GM19023 (cell line): Measurements from ENCODE around the gene TSPAN17.

Experiments
- ATAC-seq: cut with Tn5 transposase; IDR thresholded peaks from one replicate; pipeline ENCODE4 v1.9.1; 2021; ENCODE audit warnings: mild to moderate bottlenecking, moderate library complexity; ENCODE audit not compliant: unreplicated experiment

Gene TSPAN17

GRCh38 chr5:176658817-176659511 is 11.7 kb downstream of the TSPAN17 start:
- ATAC-seq, result no peak

- ATAC-seq, result no peak
These were observed 12.2 kb downstream of the TSPAN17 start for GRCh38 chr5:176659512-176659839.

DNA sequence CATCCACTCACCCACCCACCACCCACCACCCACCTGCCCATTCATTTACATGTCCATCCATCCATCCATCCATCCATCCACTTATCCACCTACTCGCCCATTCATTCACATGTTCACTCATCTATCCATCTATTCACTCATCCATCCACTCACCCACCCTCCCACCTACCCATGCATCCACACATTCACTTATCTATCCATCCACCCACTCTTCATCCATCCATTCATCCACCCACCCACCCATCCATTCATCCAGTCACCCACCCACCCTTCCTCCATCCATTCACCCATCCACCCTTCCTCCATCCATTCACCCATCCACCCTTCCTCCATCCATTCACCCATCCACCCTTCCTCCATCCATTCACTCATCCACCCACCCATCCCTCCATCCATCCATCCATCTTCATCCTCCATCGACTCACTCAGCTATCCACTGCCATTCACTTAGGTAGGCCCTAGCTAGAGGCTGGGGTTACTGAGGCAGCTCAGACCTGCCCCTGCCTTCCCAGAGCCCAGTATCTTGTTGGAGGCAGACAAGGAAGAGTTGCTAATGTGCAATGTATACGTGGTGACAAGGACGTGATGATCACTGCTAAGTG is 12.7 kb downstream of the TSPAN17 start:
- no peak for ATAC-seq

DNA sequence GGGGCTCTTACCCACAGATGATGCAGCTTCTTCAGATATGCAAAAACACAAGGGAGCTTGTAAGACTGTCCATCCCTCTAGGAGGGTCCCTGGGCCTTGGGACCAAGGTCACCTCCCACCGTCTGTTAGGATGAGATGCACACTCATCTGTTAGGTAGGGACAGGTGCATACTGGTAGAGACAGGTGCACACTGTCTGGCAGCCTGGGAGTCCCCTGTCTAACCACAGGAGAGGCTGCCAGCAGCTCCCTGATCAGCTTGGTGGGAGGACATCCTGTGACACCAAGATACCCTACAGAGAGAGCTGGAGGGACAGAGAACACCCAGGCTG is 13.2 kb downstream of the TSPAN17 start:
- peak; percentile 38 for ATAC-seq

DNA sequence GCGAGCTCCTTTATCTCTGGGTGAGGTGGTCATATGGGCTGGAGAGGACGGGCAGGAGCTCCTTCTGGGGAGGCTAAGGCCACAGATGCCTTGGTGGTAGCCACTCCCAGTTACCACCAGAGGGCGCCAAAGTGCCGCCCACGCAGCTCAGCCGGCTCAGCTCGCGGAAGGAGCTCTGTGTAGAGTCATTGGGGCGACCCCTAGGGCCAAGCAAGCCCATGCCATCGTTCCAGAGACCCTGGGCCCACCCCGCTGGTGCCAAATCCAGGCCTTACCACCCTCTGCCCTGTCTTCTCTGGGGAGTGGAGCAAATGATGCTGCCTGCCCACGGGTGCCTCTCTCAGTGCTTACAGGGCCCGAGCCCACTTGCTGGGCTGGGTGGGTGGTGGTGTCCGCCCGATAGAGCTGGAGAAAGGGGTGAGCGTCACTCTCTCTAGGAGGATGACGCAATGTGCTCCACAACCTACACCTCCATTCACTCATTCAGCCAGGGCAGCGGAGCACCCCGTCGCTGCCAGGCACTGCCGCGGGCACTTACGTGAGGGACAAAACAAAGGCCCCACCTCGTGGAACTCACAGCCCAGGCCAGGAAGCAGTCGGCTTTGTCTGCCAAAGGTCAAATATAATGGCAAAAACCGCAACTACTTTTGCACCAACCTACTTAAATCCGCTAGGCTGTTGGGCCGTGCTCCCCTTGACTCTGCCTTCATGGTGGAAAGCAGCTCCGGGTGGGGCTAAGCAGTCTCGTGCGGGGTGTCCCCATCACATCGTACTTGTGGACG is 13.8 kb downstream of the TSPAN17 start:
- ATAC-seq, result peak; percentile 62

DNA sequence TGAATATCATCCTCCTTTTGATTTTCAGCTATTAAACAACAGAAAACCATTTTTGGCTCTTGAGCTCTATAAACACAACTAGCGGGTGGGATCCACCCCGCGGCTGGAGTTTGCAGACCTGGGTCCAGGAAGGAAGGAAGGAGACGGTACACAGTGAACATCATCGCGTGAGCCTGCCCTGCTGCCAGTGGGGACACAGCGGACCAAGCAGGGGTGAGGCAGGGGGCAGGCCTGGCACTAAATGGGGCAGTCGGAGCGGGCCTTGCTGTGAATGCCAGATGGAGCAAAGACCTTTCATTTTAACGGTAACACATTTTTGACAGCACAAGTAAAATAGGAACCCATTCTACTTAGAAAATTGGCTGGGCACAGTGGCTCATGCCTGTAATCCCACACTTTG is 14.4 kb downstream of the TSPAN17 start:
- no peak for ATAC-seq

DNA sequence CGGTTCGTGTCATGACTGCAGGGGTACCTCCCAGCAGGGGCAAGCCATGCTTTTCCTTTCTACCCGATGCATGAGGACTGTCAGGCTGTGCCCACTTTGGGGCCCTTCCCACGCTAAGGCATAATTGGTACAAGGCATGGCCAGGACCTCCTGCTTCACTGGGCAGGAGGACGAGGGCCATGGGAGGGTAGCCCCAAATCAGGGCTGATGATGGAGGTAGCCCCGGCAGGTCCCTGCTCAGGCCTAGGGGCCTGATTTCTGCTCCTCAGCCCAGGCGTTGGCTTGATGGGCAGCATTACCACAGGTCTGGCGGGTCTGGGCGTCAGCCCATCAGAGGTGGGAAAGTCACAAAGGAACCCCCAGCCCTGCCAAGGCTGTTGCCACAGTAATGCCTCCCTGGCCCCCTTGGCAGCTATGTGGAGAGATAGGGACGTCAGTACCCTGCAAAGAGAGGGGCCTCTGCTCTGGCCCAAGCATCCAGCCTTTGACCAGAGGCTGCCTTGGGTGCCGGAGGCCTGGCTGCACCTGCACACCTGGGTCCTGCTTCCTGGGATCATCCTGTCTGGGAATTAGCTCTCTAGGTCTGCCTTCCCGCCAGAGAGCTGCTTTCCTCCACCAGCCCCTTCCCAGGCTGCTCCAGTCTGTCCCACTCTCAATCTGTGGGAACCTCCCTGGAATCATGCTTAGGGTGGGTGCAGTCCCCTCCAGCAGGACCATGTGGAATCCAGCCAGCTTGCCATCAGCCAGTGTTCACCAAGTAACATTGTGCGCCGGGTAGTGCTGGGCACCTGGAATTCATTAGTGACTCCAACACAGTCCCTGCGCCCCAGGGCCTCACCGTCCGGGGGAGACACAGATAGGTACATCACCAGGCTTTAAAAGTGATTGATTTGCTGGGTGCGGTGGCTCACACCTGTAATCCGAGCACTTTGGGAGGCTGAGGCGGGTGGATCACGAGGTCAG is 15.4 kb downstream of the TSPAN17 start:
- ATAC-seq, result no peak

DNA sequence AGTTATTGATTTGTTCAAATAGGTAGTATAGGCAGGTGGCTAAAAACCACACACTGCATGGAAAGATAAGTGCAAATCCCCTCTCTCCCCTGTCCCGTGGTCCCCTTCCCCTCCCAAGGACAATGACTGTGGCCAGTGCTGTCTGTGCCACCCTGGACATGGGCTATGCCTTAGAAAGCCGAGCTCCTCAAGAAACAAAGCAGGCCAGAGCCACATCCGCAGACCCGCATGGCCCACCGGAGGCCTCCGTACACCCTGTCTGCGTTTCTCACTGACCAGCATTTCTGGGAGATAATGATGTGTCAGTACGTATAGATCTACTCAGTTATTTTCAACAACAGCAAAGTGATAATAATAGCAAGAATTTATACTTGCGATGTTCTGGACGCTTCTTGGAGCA is 16.3 kb downstream of the TSPAN17 start:
- ATAC-seq, result no peak

DNA sequence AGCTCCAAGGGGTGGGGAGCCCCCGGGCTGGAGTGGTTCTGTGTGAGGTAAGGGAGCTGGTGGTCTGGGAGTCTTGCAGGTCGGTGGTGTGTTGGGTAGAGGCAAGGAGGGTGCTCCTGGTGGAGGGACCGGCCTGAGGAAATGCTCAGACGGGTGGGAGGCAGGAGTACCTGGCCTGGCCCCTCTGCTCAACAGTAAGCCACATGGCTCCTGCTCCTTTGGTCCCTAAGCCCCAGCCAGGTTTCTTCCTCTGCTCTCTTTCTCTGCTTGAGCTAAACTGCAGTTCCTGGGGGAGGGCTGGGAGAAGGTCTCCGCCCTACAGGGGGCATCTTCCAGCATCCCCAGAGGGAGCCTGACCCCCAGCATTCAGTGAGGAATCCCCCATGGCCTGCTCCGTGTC is 17.2 kb downstream of the TSPAN17 start:
- no peak for ATAC-seq

DNA sequence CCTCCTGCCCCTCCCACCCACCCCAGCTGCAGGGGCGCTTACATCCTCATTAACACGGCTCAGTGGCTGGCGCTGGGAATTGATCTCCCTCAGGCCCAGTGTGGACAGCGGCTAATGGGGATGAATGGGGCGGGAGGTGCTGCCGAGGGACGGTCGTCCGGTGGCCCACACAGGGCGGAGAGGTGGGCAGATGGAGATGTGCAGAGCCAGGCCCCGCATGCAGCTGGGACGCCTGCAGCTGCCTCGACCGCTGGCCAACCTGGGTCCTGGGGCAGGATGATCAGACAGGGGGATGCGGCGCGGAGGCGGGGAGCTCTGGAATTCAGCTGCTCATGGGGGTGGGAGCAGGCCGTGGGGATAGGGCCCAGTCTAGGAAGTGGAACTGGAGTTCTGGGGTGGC is 17.6 kb downstream of the TSPAN17 start:
- ATAC-seq, result no peak

GRCh38 chr5:176665517-176665916 is 18.2 kb downstream of the TSPAN17 start:
- no peak for ATAC-seq

- no peak for ATAC-seq
These were observed 20.4 kb downstream of the TSPAN17 start for GRCh38 chr5:176667637-176668036.

- ATAC-seq, result no peak
These were observed 23.2 kb downstream of the TSPAN17 start for GRCh38 chr5:176670449-176670848.

DNA sequence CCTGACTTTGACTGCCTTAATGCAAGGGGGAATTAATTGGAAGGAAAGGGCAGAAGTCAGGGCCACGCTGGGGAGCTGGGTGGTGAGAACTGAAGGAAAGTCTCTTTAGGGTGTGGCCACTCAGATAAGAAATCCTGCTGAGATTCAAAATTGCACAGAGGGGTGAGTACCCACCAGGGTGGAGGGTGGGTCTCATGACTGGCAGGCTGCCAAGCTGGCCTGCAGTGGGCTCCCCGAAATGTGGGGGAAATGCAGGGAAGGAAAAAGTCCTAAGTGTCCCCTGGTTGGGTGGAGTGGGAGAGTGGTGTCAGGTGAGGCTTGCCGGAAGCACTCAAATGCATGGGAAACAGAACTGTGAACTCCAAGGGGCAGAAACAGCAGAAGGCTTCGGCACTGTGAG is 24.1 kb downstream of the TSPAN17 start:
- no peak for ATAC-seq

DNA sequence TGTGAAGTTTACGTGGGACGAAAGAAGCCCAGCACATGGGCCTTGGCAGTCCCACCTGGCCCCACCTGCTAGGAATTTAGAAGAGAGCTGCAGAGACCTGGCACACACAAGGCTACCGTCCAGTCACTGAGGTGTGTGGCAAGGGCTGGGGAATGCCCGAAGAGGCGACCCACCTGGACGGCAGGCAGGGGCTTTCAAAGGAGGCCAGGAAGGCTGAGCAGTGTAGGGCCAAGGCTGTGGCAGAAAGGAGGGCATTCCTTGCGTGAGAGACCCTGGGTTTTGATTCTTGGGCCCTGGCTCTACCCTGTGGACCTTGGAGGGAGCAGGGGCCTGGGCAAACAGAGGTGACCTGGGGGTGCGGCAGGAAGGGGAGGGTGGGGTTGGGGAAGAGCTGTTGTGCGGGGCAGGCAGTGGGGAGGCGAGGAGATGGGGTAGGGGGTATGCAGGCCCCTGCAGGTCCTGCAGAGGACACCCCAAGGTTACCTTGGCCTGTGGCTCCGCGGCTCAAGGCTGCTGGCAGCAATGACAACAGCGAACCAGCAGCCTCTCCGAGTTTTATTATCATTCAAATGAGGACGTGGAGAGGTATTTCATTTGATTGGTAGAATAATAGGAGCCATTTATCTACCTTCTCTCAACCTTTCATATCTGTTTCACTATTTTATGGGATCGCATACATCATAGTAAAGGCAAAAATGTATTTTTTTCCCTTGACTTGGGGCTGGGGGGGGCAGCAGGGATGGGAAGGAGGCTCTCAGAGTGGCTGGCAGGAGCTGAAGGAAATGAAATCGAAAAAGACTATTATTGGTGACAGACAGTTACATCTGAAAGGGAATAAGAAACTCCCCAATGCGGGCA is 24.8 kb downstream of the TSPAN17 start:
- ATAC-seq, result no peak

DNA sequence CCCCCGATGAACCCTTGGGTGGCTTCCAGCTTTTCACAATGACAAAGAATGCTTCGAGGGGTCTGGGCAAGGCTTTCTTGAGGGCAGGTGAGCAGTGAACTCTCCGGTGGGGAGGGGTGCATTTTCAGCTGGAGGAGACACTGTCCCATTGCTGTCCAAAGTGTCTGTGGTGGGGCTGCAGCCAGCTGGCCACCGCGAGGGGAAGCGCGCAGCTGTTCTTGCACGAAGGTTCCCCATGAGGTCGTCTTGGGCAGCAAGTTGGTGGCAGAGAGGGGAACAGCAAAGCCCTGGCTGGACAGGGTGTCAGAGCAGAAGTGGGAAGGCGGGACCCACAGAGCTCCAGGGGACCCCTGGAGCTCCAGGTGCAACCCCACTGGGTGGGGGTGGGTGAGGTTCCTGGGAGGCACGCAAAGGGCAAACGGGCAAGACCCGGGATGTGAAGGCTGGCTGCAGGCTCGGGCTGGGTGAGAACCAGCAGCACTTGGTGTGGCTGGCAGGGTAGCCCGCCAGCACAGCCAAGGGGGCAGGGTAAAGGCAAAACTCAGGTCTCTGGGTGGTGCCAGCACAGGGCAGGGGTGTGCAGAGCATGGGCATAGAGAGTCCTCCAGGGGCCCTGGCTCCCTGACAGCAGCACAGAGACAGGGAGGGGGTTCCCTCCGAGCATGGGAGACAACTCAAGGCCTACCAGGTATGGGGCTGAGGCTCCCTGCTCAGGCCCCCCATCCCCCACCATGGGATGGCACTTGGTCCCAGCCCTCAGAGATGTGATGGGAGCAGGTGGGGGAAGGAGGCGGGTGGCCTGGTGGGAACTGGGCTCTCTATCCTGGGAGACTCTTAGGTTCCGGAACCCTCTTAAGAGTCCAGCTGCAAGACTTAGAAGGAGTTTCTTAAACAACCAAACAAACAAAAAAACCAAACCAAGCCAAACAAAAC is 26.6 kb downstream of the TSPAN17 start:
- ATAC-seq, result no peak

DNA sequence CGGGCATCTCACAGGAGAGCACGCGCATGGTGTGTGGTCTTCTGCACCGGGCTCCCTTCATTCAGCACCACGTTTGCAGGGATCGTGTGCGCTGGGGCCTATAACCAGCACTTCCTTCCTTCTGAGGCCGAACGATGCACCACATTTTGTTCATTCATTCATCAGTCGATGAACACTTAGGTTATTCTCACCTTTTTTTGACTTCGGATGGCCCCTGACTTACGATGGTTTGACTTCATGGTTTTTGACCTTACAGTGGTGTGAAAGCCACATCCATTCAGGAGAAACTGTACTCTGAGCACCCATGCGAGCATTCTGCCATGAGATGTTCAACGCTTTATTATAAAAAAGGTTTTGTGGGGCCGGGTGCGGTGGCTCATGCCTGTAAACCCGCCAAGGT is 27.5 kb downstream of the TSPAN17 start:
- ATAC-seq, result no peak

DNA sequence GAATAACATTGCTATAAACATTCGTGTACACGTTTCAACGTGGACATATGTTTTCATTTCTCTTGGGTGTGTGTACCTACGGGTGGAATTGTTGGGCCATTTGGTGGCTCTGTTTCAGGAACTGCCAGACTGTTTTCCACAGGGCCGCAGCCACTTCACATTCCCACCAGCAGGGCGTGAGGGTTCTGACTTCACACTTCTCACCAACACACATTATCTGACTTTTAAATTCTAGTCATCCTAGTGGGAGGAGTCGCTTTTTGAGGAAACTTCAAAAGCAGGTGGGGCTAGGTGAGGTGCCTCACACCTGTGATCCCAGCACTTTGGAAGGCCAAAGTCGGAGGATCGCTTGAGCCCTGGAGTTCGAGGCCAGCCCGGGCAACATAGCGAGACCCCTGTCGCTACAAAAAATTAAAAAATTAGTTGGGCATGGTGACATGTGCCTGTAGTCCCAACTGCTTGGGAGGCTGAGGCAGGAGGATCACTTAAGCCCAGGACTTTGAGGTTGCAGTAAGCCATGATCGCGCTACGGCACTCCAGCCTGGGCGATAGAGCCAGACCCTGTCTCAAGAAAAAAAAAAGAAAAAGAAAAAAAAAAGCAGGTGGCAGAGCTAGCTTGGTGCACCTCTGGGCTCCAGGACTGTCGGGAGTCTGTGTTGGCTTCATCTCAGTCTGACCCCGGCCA is 28.5 kb downstream of the TSPAN17 start:
- ATAC-seq, result peak; percentile 4

DNA sequence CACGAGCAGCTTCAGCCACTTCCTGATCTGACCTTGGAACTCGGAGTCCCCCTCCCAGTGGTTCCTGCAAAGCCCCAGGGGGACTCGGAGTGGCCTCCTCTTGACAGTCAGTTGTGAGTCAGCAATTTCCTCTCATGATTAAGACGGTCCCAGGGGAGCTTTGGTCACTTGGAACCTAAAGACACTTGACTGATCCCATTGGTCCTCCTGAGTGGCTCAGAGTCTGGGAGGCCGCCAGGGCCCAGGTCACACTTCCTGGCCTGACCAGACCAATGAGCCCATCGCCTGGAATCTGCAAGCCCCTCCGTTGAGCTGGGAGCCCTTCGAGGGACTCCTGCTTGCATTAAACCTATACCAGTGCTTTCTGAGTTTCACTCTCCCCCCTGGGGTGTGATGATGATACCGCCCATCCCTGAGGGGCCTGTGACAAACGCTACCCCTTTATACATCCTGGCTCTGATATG is 29.1 kb downstream of the TSPAN17 start:
- ATAC-seq, result peak; percentile 57
